Measurements from ENCODE around the gene RICTOR. TPM values are rescaled to one million over a fixed set of nuclear protein-coding genes. Genes with fewer than 3 reads are reported as not detected.

RICTOR gene
- total RNA-seq, 4 donors from 2014 or later, result 21.7 to 46.7 (median 33.4) TPM

DNA sequence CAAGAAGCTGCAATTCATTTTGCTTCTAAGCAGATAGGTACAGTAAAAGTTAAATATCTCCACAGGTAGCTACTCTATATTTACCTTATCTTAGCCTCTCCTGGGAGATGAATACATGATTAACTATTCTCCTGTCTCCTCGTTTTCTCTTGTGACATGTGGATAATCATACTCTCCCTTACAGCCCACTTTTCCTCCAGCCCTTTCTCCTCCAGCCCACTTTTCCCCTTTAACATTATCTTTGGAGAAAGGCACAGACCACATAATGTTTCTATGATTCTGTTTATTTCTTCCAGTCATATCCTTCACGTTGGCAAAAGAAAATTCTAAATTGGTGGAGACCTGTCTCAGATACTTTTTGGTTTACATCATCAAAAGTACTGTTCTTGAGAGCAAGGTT, 144.4 kb downstream of the RICTOR start:
- DNase-seq (ENCODE audit: low spot score in 2 of 2), result no peak
- WGBS, 2 donors, result 64% methylated on average over 2 of the region's 2 CpGs
- no peak overlapping the region for H3K4me3 ChIP-seq (ENCODE audit: low read depth, poor library complexity, severe bottlenecking)
- TF ChIP-seq, protein P1, sequence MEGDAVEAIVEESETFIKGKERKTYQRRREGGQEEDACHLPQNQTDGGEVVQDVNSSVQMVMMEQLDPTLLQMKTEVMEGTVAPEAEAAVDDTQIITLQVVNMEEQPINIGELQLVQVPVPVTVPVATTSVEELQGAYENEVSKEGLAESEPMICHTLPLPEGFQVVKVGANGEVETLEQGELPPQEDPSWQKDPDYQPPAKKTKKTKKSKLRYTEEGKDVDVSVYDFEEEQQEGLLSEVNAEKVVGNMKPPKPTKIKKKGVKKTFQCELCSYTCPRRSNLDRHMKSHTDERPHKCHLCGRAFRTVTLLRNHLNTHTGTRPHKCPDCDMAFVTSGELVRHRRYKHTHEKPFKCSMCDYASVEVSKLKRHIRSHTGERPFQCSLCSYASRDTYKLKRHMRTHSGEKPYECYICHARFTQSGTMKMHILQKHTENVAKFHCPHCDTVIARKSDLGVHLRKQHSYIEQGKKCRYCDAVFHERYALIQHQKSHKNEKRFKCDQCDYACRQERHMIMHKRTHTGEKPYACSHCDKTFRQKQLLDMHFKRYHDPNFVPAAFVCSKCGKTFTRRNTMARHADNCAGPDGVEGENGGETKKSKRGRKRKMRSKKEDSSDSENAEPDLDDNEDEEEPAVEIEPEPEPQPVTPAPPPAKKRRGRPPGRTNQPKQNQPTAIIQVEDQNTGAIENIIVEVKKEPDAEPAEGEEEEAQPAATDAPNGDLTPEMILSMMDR (IDR thresholded peaks at IDR 0.05), result no peak
- no peak for TF ChIP-seq POLR2A (IDR thresholded peaks at IDR 0.05)
- intact Hi-C loops (cut with DNase I; ENCODE audit: low total_unique reads), result loop anchor here (10.0 kb wide), 1 partner anchor 495 kb away; no protein-coding TSS in a partner anchor

DNA sequence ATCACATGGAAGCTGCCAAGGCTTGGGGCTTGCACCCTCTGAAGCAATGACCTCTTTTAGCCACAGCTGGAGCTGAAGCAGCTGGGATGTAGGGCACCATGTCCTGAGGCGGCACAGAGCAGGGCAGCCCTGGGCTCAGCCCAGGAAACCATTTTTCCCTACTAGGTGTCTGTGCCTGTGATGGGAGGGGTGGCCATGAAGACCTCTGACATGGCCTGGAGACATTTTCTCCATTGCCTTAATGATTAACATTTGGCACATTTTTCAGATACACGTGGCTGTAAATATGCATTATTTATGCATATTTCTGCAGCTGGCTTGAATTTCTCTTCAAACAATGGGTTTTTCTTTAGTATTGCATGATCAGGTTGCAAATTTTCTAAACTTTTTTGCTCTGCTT, 146.7 kb downstream of the RICTOR start:
- intact Hi-C loops (cut with DNase I; ENCODE audit: low total_unique reads), result loop anchor here (10.0 kb wide), 1 partner anchor 493 kb away; no protein-coding TSS in a partner anchor
- 75 to 76% methylated on average over 2 of the region's 2 CpGs for WGBS, 2 donors

DNA sequence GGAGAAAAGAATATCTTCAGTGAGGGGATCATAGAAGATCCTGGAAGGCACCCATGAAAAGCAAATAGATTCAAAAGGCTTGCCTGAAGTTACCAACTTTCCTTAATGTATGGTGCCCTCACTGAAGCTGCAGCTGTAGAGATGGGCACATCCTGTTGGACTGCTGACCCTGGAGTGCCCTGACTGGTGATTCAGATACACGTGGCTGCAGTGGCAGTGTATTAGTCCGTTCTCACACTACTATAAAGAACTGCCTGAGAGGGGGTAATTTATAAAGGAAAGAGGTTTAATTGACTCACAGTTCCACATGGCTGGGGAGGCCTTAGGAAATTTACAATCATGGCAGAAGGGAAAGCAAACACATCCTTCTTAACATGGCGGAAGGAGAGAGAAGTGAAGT, 148.1 kb downstream of the RICTOR start:
- DNase-seq (ENCODE audit: low spot score in 2 of 2), result no peak
- 88 to 95% methylated on average over 3 of the region's 3 CpGs for WGBS, 2 donors
- TF ChIP-seq, protein P1 (IDR thresholded peaks at IDR 0.05), result no peak
- no peak for TF ChIP-seq POLR2A (IDR thresholded peaks at IDR 0.05)
- H3K4me3 ChIP-seq (ENCODE audit: low read depth, poor library complexity, severe bottlenecking), result no peak overlapping the region
- intact Hi-C loops (cut with DNase I; ENCODE audit: low total_unique reads), result loop anchor here (10.0 kb wide), 1 partner anchor 491 kb away; no protein-coding TSS in a partner anchor

More for the DNA sequence above, 146.7 kb downstream of the RICTOR start:
- no peak for DNase-seq (ENCODE audit: low spot score in 2 of 2)
- no peak overlapping the region for H3K4me3 ChIP-seq (ENCODE audit: low read depth, poor library complexity, severe bottlenecking)
- no peak for TF ChIP-seq POLR2A (IDR thresholded peaks at IDR 0.05)

DNA sequence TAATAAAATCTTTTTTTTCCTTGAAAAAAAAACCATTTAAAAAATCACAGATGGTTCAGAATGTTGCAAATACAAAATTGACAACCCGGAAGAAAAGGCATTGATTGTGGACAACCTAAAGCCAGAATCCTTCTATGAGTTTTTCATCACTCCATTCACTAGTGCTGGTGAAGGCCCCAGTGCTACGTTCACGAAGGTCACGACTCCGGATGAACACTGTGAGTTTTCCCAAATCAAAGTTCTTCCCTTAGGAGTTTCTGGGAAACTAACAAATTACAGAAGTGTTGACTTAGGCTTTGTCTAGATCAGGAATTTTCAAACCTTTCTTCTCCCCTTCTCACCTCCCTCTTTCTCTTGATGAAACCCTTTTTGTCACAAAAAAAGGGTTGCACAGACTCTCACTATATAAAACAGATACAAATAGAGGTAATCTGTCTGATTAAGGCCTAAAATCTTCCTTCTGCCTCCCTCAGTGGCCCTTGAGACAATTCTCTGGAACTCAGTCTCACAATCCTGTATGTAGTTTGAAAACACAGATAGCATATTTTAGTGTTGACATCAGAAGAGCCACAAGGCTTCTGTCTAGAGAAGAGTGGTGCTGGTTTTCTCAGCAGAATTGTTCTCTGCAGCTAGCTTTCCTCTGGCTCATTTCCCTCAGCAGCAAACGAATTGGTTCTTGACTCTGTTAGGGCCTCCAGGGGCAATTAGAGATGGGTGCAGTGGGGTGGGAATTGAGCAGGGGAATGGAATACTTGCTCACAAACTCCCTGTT, 148.9 kb downstream of the RICTOR start:
- no peak overlapping the region for H3K4me3 ChIP-seq (ENCODE audit: low read depth, poor library complexity, severe bottlenecking)
- TF ChIP-seq, protein P1 (IDR thresholded peaks at IDR 0.05), result no peak
- intact Hi-C loops (cut with DNase I; ENCODE audit: low total_unique reads), result loop anchor here (10.0 kb wide), 1 partner anchor 491 kb away; no protein-coding TSS in a partner anchor
- WGBS, 2 donors, result 76 to 86% methylated on average over 6 of the region's 6 CpGs
- DNase-seq (ENCODE audit: low spot score in 2 of 2), result no peak

DNA sequence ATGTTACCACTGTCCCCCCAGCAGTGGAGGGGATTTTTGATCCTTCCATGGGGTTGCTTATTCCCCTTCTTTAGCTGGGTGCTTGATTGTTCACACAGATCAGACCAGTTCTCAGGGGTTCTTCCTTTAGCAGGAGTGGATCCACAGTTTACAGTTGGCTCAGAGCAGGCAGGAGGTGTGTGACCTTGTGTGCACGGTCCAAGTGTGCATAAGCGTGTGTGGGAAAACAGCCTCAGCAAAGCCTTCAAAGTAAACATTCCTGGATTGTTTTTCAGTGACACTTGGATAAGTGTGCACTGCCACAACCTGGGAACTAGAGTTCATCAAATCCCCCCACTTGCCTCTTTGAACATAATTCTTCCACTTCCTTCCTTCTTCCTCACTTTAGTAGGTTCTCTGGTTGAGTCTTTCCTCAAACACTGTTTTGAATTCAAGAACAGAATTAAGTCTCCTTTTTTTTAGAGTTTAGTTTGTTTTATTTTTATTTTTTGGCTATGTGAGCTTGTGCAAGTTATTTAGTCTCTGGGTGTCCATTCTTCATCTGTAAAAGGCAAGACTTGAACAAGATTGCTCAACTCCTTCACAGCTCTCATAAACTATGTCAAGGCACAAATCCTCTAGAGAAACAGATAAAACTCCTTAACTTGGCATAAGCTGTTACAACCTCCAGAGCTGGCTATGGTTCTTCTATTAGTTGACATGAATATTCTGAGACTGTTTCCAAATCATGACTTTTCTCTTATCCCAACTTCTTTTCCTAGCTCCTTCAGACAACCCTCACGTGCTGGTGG, 150.3 kb downstream of the RICTOR start:
- no peak for DNase-seq (ENCODE audit: low spot score in 2 of 2)
- TF ChIP-seq POLR2A (IDR thresholded peaks at IDR 0.05), result no peak
- TF ChIP-seq, protein P1 (IDR thresholded peaks at IDR 0.05), result no peak
- intact Hi-C loops (cut with DNase I; ENCODE audit: low total_unique reads), result loop anchor here (10.0 kb wide), 1 partner anchor 489 kb away; no protein-coding TSS in a partner anchor
- 83 to 84% methylated on average over 3 of the region's 3 CpGs for WGBS, 2 donors
- H3K4me3 ChIP-seq (ENCODE audit: low read depth, poor library complexity, severe bottlenecking), result no peak overlapping the region

DNA sequence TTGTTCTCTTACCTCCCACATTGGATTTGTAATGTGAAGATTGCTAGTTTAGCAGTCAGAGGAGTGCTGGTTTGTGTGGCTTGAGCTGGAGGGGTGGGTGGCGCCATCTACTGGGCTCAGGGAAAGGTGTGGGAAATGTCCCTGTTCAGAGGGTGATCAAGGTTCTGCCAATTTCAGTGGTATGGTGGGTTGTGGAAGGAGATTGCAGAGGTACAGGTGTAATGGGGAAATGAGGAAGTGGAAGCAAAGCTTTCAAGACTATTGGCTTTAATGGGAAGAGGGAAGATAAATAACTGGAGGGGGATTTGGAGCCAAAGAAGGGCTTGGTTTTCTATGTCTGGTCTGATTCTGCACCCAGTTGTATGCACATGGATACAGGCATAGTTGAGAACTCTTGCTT, 152.0 kb downstream of the RICTOR start:
- H3K4me3 ChIP-seq (ENCODE audit: low read depth, poor library complexity, severe bottlenecking), result no peak overlapping the region
- peak in 1 of 2 donors; percentile 40 for DNase-seq (ENCODE audit: low spot score in 2 of 2)
- TF ChIP-seq, protein P1 (IDR thresholded peaks at IDR 0.05), result peak in 1 of 3 donors; percentile 78
- no peak for TF ChIP-seq POLR2A (IDR thresholded peaks at IDR 0.05)
- WGBS, 2 donors, result 9 to 28% methylated on average over 1 of the region's 1 CpG
- intact Hi-C loops (cut with DNase I; ENCODE audit: low total_unique reads), result loop anchor here (10.0 kb wide), 1 partner anchor 487 kb away; no protein-coding TSS in a partner anchor

All from lower leg skin (tissue), 4 donors.